HCT116 (cell line): Measurements from ENCODE around the gene OR8D4. TPM values are rescaled to one million over a fixed set of nuclear protein-coding genes. Genes with fewer than 3 reads are reported as not detected.

Experiments used
- ATAC-seq: fragments of 200-7000 bp; cut with Tn5 transposase; 2 replicates; pipeline ENCODE4 v1.9.1; 2020; ENCODE audit warnings: mild to moderate bottlenecking, moderate library complexity
- BruUV-seq: library from RNA; stranded (reverse); fragments of 400-500 nt; replicated peaks from 2 replicates; lab custom pipeline; 2021; lab: Mats Ljungman, UMichigan
- CTCF ChIA-PET: fragments of 300-600 bp; sonication (Branson Sonifier 250); formaldehyde crosslinking; loops from one replicate; lab custom pipeline; 2021; ENCODE audit warnings: antibody characterized with exemption; lab: Charles Lee
- POLR2A ChIA-PET: fragments of 300-600, 350-600 bp; sonication (Branson Sonifier 250); formaldehyde crosslinking; loops from one replicate; lab custom pipeline; 2021; ENCODE audit warnings: antibody characterized with exemption; lab: Charles Lee
- RAD21 ChIA-PET, 2 experiments: fragments of 300-600 bp; sonication (Branson Sonifier 250); formaldehyde crosslinking; loops; one replicate each; lab custom pipeline; 2023; ENCODE audit warnings: low total read pairs in 2 of 2; ENCODE audit not compliant: uncharacterized antibody in 2 of 2, unreplicated experiment in 2 of 2, low non-redundant PET in 1 of 2; lab: Charles Lee
- DNase-seq: peaks from one replicate; pipeline ENCODE4 v3.0.0-alpha.2; 2010; ENCODE audit warnings: low read depth, low spot score
- H2AFZ ChIP-seq: fragments of 200-600 bp; shearing (Covaris generic), sonication (generic); 2 replicates; pipeline ENCODE4 v1.6.1; 2017; ENCODE audit warnings: low read depth, mixed run types, mixed read lengths, antibody characterized with exemption, low read length; ENCODE audit not compliant: poor library complexity, severe bottlenecking
- H3K27ac ChIP-seq: 2 replicates; pipeline ENCODE4 v1.5.1; 2012; ENCODE audit warnings: low read depth, low read length
- H3K27me3 ChIP-seq: fragments of 200-600 bp; sonication (generic); 2 replicates; pipeline ENCODE4 v1.6.1; 2016; ENCODE audit warnings: mixed run types, low read length, mixed read lengths; ENCODE audit not compliant: insufficient read depth
- H3K36me3 ChIP-seq, 2 experiments: fragments of 200-500 bp in 1 of 2; fragments of 200-600 bp in 1 of 2; sonication (Bioruptor generic) in 1 of 2; sonication (generic) in 1 of 2; 2 replicates each; pipeline versions ENCODE4 v1.5.1 to v1.6.1; 2014 to 2016; ENCODE audit warnings: low read length in 2 of 2, inconsistent platforms in 1 of 2, mixed read lengths in 1 of 2, mixed run types in 1 of 2; ENCODE audit not compliant: insufficient read depth in 2 of 2, control insufficient read depth in 1 of 2
- H3K4me1 ChIP-seq, 2 experiments: fragments of 200-600 bp in 1 of 2; sonication (generic) in 1 of 2; 2 replicates each; pipeline versions ENCODE4 v1.5.1 to v1.6.1; 2012 to 2017; ENCODE audit warnings: low read length in 2 of 2, inconsistent platforms in 1 of 2, mild to moderate bottlenecking in 1 of 2, mixed read lengths in 1 of 2, mixed run types in 1 of 2, moderate library complexity in 1 of 2; ENCODE audit not compliant: insufficient read depth in 2 of 2, control insufficient read depth in 1 of 2
- H3K4me2 ChIP-seq: fragments of 200-600 bp; sonication (generic); 2 replicates; pipeline ENCODE4 v1.6.1; 2017; ENCODE audit warnings: mixed run types, low read length, mixed read lengths
- H3K4me3 ChIP-seq, 2 experiments: fragments of 200-600 bp in 1 of 2; sonication (generic) in 1 of 2; replicated peaks in 1 of 2; 2 replicates each; pipeline ENCODE4 v1.5.1; 2011 to 2016; ENCODE audit warnings: low read length in 2 of 2, control low read depth in 1 of 2, low read depth in 1 of 2, mild to moderate bottlenecking in 1 of 2, mixed read lengths in 1 of 2, mixed run types in 1 of 2
- H3K79me2 ChIP-seq: fragments of 200-600 bp; sonication (generic); 2 replicates; pipeline ENCODE4 v1.6.1; 2017; ENCODE audit warnings: mild to moderate bottlenecking, mixed run types, low read length, moderate library complexity, mixed read lengths; ENCODE audit not compliant: insufficient read depth
- H3K9ac ChIP-seq: fragments of 200-600 bp; sonication (generic); 2 replicates; pipeline ENCODE4 v1.6.1; 2016; ENCODE audit warnings: low read length, mixed read lengths
- H3K9me2 ChIP-seq: fragments of 200-600 bp; sonication (generic), shearing (Covaris generic); 2 replicates; pipeline ENCODE4 v1.6.1; 2017; ENCODE audit warnings: mixed run types, mild to moderate bottlenecking, moderate library complexity; ENCODE audit not compliant: insufficient read depth
- H3K9me3 ChIP-seq, 2 experiments: fragments of 200-500 bp in 1 of 2; fragments of 200-600 bp in 1 of 2; sonication (Bioruptor generic) in 1 of 2; sonication (generic) in 1 of 2; 2 replicates each; pipeline ENCODE4 v1.6.1; 2014 to 2017; ENCODE audit warnings: low read length in 2 of 2, mixed read lengths in 2 of 2, inconsistent platforms in 1 of 2, low read depth in 1 of 2, mild to moderate bottlenecking in 1 of 2, mixed run types in 1 of 2, moderate library complexity in 1 of 2; ENCODE audit not compliant: control insufficient read depth in 1 of 2, insufficient read depth in 1 of 2
- H4K20me1 ChIP-seq: fragments of 200-600 bp; sonication (generic), shearing (Covaris generic); 2 replicates; pipeline ENCODE4 v1.6.1; 2017; ENCODE audit warnings: mixed run types, mild to moderate bottlenecking, moderate library complexity; ENCODE audit not compliant: insufficient read depth
- CBX3 ChIP-seq: IDR thresholded peaks from 2 replicates; pipeline ENCODE4 v1.6.1; 2012; ENCODE audit warnings: low read depth
- CEBPB ChIP-seq: IDR thresholded peaks from 2 replicates; pipeline ENCODE4 v1.6.1; 2012; ENCODE audit warnings: low read depth
- CTCF ChIP-seq, 3 experiments: fragments of 200-600 bp in 1 of 3; sonication (generic) in 1 of 3; IDR thresholded peaks in 2 of 3; conservative IDR thresholded peaks in 1 of 3; 2 replicates each; pipeline ENCODE4 v1.5.1; 2012 to 2017; ENCODE audit warnings: low read depth in 2 of 3, low read length in 2 of 3, antibody characterized with exemption in 1 of 3, borderline replicate concordance in 1 of 3, control low read depth in 1 of 3, mild to moderate bottlenecking in 1 of 3, mixed read lengths in 1 of 3, mixed run types in 1 of 3, moderate library complexity in 1 of 3; ENCODE audit not compliant: insufficient read depth in 1 of 3
- EGR1 ChIP-seq: IDR thresholded peaks from 2 replicates; pipeline ENCODE4 v1.6.1; 2012; ENCODE audit warnings: low read depth
- ELF1 ChIP-seq: IDR thresholded peaks from 2 replicates; pipeline ENCODE4 v1.6.1; 2012; ENCODE audit warnings: low read depth, borderline replicate concordance
- EZH2 ChIP-seq: fragments of 200-600 bp; sonication (generic); IDR thresholded peaks from 2 replicates; pipeline ENCODE4 v1.6.1; 2017; ENCODE audit warnings: antibody characterized with exemption, mixed run types
- EZH2phosphoT487 ChIP-seq: fragments of 200-600 bp; IDR thresholded peaks from 2 replicates; pipeline ENCODE4 v1.6.1; 2018; ENCODE audit warnings: antibody characterized with exemption, borderline replicate concordance
- FOSL1 ChIP-seq: IDR thresholded peaks from 2 replicates; pipeline ENCODE4 v1.6.1; 2012; ENCODE audit warnings: low read depth
- MAX ChIP-seq: IDR thresholded peaks from 2 replicates; pipeline ENCODE4 v1.6.1; 2012
- POLR2A ChIP-seq: IDR thresholded peaks from 2 replicates; pipeline ENCODE4 v1.7.0; 2011; ENCODE audit warnings: borderline replicate concordance; ENCODE audit not compliant: insufficient read depth, insufficient read length; ENCODE audit errors: extremely low read depth
- POLR2AphosphoS5 ChIP-seq: IDR thresholded peaks from 2 replicates; pipeline ENCODE4 v1.6.1; 2011; ENCODE audit warnings: mild to moderate bottlenecking, low read depth, low read length, moderate library complexity
- RAD21 ChIP-seq: IDR thresholded peaks from 2 replicates; pipeline ENCODE4 v1.6.1; 2012; ENCODE audit warnings: low read depth, mild to moderate bottlenecking
- REST ChIP-seq: IDR thresholded peaks from 2 replicates; pipeline ENCODE4 v1.6.1; 2012; ENCODE audit warnings: low read depth
- SIN3A ChIP-seq: IDR thresholded peaks from 2 replicates; pipeline ENCODE4 v1.6.1; 2012; ENCODE audit warnings: low read depth
- SP1 ChIP-seq: IDR thresholded peaks from 2 replicates; pipeline ENCODE4 v1.6.1; 2012; ENCODE audit warnings: low read depth
- YY1 ChIP-seq: IDR thresholded peaks from 2 replicates; pipeline ENCODE4 v1.6.1; 2011; ENCODE audit warnings: low read length, low read depth, moderate library complexity, mild to moderate bottlenecking; ENCODE audit not compliant: insufficient replicate concordance; ENCODE audit errors: extremely low read depth
- ZBTB33 ChIP-seq: IDR thresholded peaks from 2 replicates; pipeline ENCODE4 v1.6.1; 2011; ENCODE audit warnings: mild to moderate bottlenecking, low read length, moderate library complexity; ENCODE audit not compliant: insufficient replicate concordance; ENCODE audit errors: extremely low read depth
- ZFX ChIP-seq: fragments of 450-650 bp; IDR thresholded peaks from 2 replicates; pipeline ENCODE4 v1.6.1; 2017
- ZNF274 ChIP-seq: fragments of 200-500 bp; sonication (Bioruptor generic); IDR thresholded peaks from 2 replicates; pipeline ENCODE4 v1.6.1; 2014; ENCODE audit warnings: mild to moderate bottlenecking, low read depth, low read length, inconsistent platforms
- intact Hi-C: fragments of 100-400 bp; cut with micrococcal nuclease; formaldehyde crosslinking; loops from 2 replicates; pipeline ENCODE4 v1.10.0; 2022
- total RNA-seq: library from RNA; stranded (reverse); gene quantifications from one replicate; pipeline ENCODE4 v1.2.1, GENCODE V29; 2021; ENCODE audit not compliant: unreplicated experiment
- TF ChIP-seq, protein P1 (sequence below): IDR thresholded peaks from 2 replicates; pipeline ENCODE4 v1.6.1; 2012

OR8D4 gene
- total RNA-seq, 1 experiment from 2014 or later = not detected

- no peak overlapping the region for H2AFZ ChIP-seq
These were observed 2.0 kb downstream of the OR8D4 start for GRCh38 chr11:123903932-123904331.

More at GRCh38 chr11:123903932-123904331, 2.0 kb downstream of the OR8D4 start:
- intact Hi-C loops = no loop called here
- DNase-seq (no peak), ATAC-seq (no peak)
- ChIA-PET CTCF (no interaction called here), POLR2A (no interaction called here), RAD21 (no interaction called here)
- Histone ChIP-seq H4K20me1 (no peaks in the 10 kb centered on the region; the same call in 1 of the 2 replicates), H3K9ac (no peak overlapping the region), H3K27ac (no peak overlapping the region), H3K79me2 (no peaks in the 10 kb centered on the region), H3K27me3 (peaks cover 14% of the 10 kb centered on the region; the same call in 1 of the 2 replicates), H3K9me3 (no peaks in the 10 kb centered on the region), H3K4me1 (no peaks in the 10 kb centered on the region), H3K4me3 (no peak overlapping the region), H3K36me3 (no peaks in the 10 kb centered on the region), H3K9me2 (no peaks in the 10 kb centered on the region), H3K4me2 (no peak overlapping the region)
- BruUV-seq = no TSS peak
- TF ChIP-seq EGR1 = no peak
- TF ChIP-seq ZNF274 = no peak
- no peak for TF ChIP-seq YY1
- no peak for TF ChIP-seq REST
- no peak for TF ChIP-seq ELF1
- no peak for TF ChIP-seq SIN3A
- TF ChIP-seq SP1 = no peak
- no peak for TF ChIP-seq POLR2AphosphoS5
- no peak for TF ChIP-seq CTCF (IDR thresholded peaks at IDR 0.05 in 2 of 3, conservative IDR thresholded peaks at IDR 0.05 in 1 of 3; ENCODE audit: borderline replicate concordance in 1 of 3, insufficient read depth in 1 of 3, low read depth in 2 of 3, low read length in 2 of 3)
- no peak for TF ChIP-seq CEBPB
- TF ChIP-seq POLR2A = no peak
- no peak for TF ChIP-seq ZFX
- TF ChIP-seq ZBTB33 = no peak
- TF ChIP-seq MAX = no peak
- TF ChIP-seq, protein P1, sequence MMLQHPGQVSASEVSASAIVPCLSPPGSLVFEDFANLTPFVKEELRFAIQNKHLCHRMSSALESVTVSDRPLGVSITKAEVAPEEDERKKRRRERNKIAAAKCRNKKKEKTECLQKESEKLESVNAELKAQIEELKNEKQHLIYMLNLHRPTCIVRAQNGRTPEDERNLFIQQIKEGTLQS = no peak
- TF ChIP-seq CBX3 = no peak
- no peak for TF ChIP-seq FOSL1
- no peak for TF ChIP-seq EZH2phosphoT487
- no peak for TF ChIP-seq RAD21
- no peak for TF ChIP-seq EZH2
